Measurements from ENCODE around the gene ETHE1. TPM values are rescaled to one million over a fixed set of nuclear protein-coding genes. Genes with fewer than 3 reads are reported as not detected.

ETHE1 gene
- total RNA-seq, 2 donors from 2014 or later, result 13.0 to 15.2 TPM

- peaks cover 37% of the 10 kb centered on the region for H3K27me3 ChIP-seq (ENCODE audit: control insufficient read depth, insufficient read depth, low read length, poor library complexity, severe bottlenecking)
- peak; percentile 100 for DNase-seq
- Mint-ChIP-seq H3K4me1 (no peaks in the 10 kb centered on the region), H3K27ac (peak overlapping the region; percentile 80), H3K9me3 (peaks cover 19% of the 10 kb centered on the region), H3K36me3 (ENCODE audit: low read depth) (no peaks in the 10 kb centered on the region), H3K4me3 (peak overlapping the region; percentile 70), H3K27me3 (ENCODE audit: insufficient read depth) (peaks cover 71% of the 10 kb centered on the region)
- H3K27ac ChIP-seq (ENCODE audit: low read depth, low read length), result peak overlapping the region; percentile 52
- H3K9me3 ChIP-seq (ENCODE audit: control insufficient read depth, low read length), result no peaks in the 10 kb centered on the region
- no peak overlapping the region for H3K9ac ChIP-seq (ENCODE audit: extremely low read depth, low read length, poor library complexity, severe bottlenecking)
- no peak for TF ChIP-seq CTCF (conservative IDR thresholded peaks at IDR 0.05)
- no peaks in the 10 kb centered on the region for H3K36me3 ChIP-seq (ENCODE audit: control insufficient read depth, insufficient read depth, low read length)
- WGBS, 2 experiments (ENCODE audit: insufficient coverage in 1 of 2, insufficient read length in 1 of 2), result 0% methylated on average over 24 to 57 of the region's 57 CpGs
- peak overlapping the region; percentile 80 for H3K4me3 ChIP-seq (ENCODE audit: low read length)
- H3K4me1 ChIP-seq (ENCODE audit: control insufficient read depth, insufficient read depth, low read length), result no peaks in the 10 kb centered on the region
Measured at GRCh38 chr19:43463381-43464133, 63.4 kb downstream of the ETHE1 start.

GRCh38 chr19:43462785-43463380 lies 64.1 kb downstream of the ETHE1 start:
- H3K27ac ChIP-seq (ENCODE audit: low read depth, low read length), result no peak overlapping the region
- Mint-ChIP-seq H3K9me3 (peaks cover 19% of the 10 kb centered on the region), H3K27ac (no peak overlapping the region), H3K27me3 (ENCODE audit: insufficient read depth) (peaks cover 71% of the 10 kb centered on the region), H3K36me3 (ENCODE audit: low read depth) (no peaks in the 10 kb centered on the region), H3K4me3 (peak overlapping the region; percentile 70), H3K4me1 (no peaks in the 10 kb centered on the region)
- no peaks in the 10 kb centered on the region for H3K4me1 ChIP-seq (ENCODE audit: control insufficient read depth, insufficient read depth, low read length)
- no peak for TF ChIP-seq CTCF (conservative IDR thresholded peaks at IDR 0.05)
- peaks cover 37% of the 10 kb centered on the region for H3K27me3 ChIP-seq (ENCODE audit: control insufficient read depth, insufficient read depth, low read length, poor library complexity, severe bottlenecking)
- WGBS, 2 experiments (ENCODE audit: insufficient coverage in 1 of 2, insufficient read length in 1 of 2), result 9 to 11% methylated on average over 17 to 33 of the region's 33 CpGs
- no peaks in the 10 kb centered on the region for H3K9me3 ChIP-seq (ENCODE audit: control insufficient read depth, low read length)
- H3K9ac ChIP-seq (ENCODE audit: extremely low read depth, low read length, poor library complexity, severe bottlenecking), result no peak overlapping the region
- H3K4me3 ChIP-seq (ENCODE audit: low read length), result peak overlapping the region; percentile 80
- no peak for DNase-seq
- no peaks in the 10 kb centered on the region for H3K36me3 ChIP-seq (ENCODE audit: control insufficient read depth, insufficient read depth, low read length)

GRCh38 chr19:43462383-43462782 lies 64.6 kb downstream of the ETHE1 start:
- 83 to 92% methylated on average over 5 of the region's 7 CpGs for WGBS, 2 experiments (ENCODE audit: insufficient coverage in 1 of 2, insufficient read length in 1 of 2)
- H3K27me3 ChIP-seq (ENCODE audit: control insufficient read depth, insufficient read depth, low read length, poor library complexity, severe bottlenecking), result peaks cover 37% of the 10 kb centered on the region
- no peak for TF ChIP-seq CTCF (conservative IDR thresholded peaks at IDR 0.05)
- DNase-seq, result no peak
- Mint-ChIP-seq H3K4me3 (no peak overlapping the region), H3K4me1 (no peaks in the 10 kb centered on the region), H3K9me3 (peaks cover 19% of the 10 kb centered on the region), H3K27ac (no peak overlapping the region), H3K36me3 (ENCODE audit: low read depth) (no peaks in the 10 kb centered on the region), H3K27me3 (ENCODE audit: insufficient read depth) (peaks cover 68% of the 10 kb centered on the region)
- no peaks in the 10 kb centered on the region for H3K36me3 ChIP-seq (ENCODE audit: control insufficient read depth, insufficient read depth, low read length)
- H3K4me3 ChIP-seq (ENCODE audit: low read length), result no peak overlapping the region
- H3K4me1 ChIP-seq (ENCODE audit: control insufficient read depth, insufficient read depth, low read length), result no peaks in the 10 kb centered on the region
- no peaks in the 10 kb centered on the region for H3K9me3 ChIP-seq (ENCODE audit: control insufficient read depth, low read length)
- no peak overlapping the region for H3K27ac ChIP-seq (ENCODE audit: low read depth, low read length)
- no peak overlapping the region for H3K9ac ChIP-seq (ENCODE audit: extremely low read depth, low read length, poor library complexity, severe bottlenecking)

All from endodermal cell (in vitro differentiated cells).